ENCODE results near the gene SPANXD.

DNA sequence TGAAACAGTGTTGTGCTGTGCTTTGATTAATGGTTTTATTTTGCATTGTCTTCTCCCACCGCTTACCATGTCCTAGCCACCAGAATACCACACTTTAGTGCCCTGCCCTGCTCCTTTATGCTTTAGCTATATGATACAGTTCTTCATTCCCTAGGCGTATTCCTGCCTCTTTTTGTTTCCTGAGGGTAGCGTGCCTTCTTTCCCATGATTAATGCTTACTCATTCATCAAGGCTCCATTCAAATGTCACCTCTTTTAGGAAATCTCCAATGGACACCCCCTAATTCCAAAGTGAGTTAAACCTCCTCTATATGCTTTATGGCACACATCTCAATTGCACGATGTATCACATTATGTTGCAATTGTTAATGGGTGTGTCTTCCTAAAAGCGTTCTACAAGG is 46.3 kb downstream of the SPANXD start:
- TF ChIP-seq, protein P1, sequence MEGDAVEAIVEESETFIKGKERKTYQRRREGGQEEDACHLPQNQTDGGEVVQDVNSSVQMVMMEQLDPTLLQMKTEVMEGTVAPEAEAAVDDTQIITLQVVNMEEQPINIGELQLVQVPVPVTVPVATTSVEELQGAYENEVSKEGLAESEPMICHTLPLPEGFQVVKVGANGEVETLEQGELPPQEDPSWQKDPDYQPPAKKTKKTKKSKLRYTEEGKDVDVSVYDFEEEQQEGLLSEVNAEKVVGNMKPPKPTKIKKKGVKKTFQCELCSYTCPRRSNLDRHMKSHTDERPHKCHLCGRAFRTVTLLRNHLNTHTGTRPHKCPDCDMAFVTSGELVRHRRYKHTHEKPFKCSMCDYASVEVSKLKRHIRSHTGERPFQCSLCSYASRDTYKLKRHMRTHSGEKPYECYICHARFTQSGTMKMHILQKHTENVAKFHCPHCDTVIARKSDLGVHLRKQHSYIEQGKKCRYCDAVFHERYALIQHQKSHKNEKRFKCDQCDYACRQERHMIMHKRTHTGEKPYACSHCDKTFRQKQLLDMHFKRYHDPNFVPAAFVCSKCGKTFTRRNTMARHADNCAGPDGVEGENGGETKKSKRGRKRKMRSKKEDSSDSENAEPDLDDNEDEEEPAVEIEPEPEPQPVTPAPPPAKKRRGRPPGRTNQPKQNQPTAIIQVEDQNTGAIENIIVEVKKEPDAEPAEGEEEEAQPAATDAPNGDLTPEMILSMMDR (IDR thresholded peaks at IDR 0.05): no peak
- TF ChIP-seq POLR2A (IDR thresholded peaks at IDR 0.05): no peak

Data from prostate gland (tissue), 2 donors.